ENCODE measurements around the gene TMEM235. TPM values are rescaled to one million over a fixed set of nuclear protein-coding genes. Genes with fewer than 3 reads are reported as not detected.
A peak's percentile ranks its signal among the peaks of the same experiment; 100 is the strongest.

TMEM235 gene
- total and polyA plus RNA-seq, 9 of the 15 experiments (the other 6 are each of a cell fraction or from before 2014, with no cell fraction given) = not detected

GRCh38 chr17:78289802-78290363, 58.5 kb downstream of the TMEM235 start (continued):
- no peak for TF ChIP-seq CEBPZ (IDR thresholded peaks at IDR 0.05; ENCODE audit: borderline replicate concordance, low read depth, low read length)
- TF ChIP-seq ZNF395 (CRISPR knock-in tag; IDR thresholded peaks at IDR 0.05) = 0 out of 2 replicates have a peak, but pooled peaks have one; percentile 35
- TF ChIP-seq ZNF197 (CRISPR knock-in tag; IDR thresholded peaks at IDR 0.05; ENCODE audit: low read depth) = no peak
- TF ChIP-seq NKRF (IDR thresholded peaks at IDR 0.05; ENCODE audit: borderline replicate concordance) = peak; percentile 90
- peak; percentile 63; the same call in 1 of the 2 replicates for TF ChIP-seq ZBTB33 (CRISPR knock-in tag; IDR thresholded peaks at IDR 0.05)
- peak; percentile 84; the same call in 1 of the 2 replicates for TF ChIP-seq MCM5 (IDR thresholded peaks at IDR 0.05; ENCODE audit: low read depth)
- no peak for TF ChIP-seq LCOR (CRISPR knock-in tag; IDR thresholded peaks at IDR 0.05)
- TF ChIP-seq HDAC8 (tag; IDR thresholded peaks at IDR 0.05) = no peak
